ENCODE measurements around the gene CCDC201. TPM values are rescaled to one million over a fixed set of nuclear protein-coding genes. Genes with fewer than 3 reads are reported as not detected.

CCDC201 gene
- total RNA-seq, 1 donor from 2014 or later = not detected

DNA sequence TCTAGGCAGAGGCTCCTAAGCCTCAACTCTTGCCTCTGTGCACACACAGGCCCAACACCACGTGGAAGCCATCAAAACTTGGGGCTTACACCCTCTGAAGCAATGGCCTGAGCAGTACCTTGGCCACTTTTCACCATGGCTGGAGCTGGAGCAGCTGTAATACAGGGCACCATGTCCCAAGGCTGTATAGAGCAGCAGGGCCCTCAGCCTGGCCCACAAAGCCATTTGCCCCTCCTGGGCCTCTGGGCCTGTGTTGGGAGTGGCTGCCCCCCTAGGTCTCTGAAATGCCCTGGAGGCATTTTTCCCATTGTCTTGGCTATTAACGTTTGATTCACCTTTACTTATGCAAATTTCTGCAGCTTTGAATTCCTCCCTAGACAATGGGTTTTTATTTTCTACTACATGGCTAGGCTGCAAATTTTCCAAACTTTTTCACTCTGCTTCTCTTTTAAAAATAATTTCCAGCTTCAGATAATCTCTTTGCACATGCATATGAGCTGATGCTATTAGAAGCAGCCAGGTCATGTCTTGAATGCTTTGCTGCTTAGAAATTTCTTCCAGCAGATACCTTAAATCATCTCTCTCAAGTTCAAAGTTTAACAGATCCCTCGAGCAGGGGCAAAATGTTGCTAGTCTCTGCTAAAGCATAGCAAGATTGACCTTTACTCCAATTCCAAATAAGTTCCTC is 5.7 kb upstream of the CCDC201 start:
- no peak overlapping the region for H3K27ac ChIP-seq (ENCODE audit: low read depth, low read length)
- no peaks in the 10 kb centered on the region for H3K36me3 ChIP-seq (ENCODE audit: insufficient read depth, low read length)
- H3K4me2 ChIP-seq (ENCODE audit: low read length) = no peak overlapping the region
- H3K36me3 Mint-ChIP-seq (ENCODE audit: low read depth, unreplicated experiment) = peaks cover 3% of the 10 kb centered on the region
- no peak for TF ChIP-seq EZH2 (IDR thresholded peaks at IDR 0.05; ENCODE audit: insufficient read depth, low read length)
- TF ChIP-seq, protein P1, sequence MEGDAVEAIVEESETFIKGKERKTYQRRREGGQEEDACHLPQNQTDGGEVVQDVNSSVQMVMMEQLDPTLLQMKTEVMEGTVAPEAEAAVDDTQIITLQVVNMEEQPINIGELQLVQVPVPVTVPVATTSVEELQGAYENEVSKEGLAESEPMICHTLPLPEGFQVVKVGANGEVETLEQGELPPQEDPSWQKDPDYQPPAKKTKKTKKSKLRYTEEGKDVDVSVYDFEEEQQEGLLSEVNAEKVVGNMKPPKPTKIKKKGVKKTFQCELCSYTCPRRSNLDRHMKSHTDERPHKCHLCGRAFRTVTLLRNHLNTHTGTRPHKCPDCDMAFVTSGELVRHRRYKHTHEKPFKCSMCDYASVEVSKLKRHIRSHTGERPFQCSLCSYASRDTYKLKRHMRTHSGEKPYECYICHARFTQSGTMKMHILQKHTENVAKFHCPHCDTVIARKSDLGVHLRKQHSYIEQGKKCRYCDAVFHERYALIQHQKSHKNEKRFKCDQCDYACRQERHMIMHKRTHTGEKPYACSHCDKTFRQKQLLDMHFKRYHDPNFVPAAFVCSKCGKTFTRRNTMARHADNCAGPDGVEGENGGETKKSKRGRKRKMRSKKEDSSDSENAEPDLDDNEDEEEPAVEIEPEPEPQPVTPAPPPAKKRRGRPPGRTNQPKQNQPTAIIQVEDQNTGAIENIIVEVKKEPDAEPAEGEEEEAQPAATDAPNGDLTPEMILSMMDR (IDR thresholded peaks at IDR 0.05; ENCODE audit: insufficient read depth, low read depth, low read length) = no peak
- H3K9me3 Mint-ChIP-seq (ENCODE audit: unreplicated experiment) = peaks cover 12% of the 10 kb centered on the region
- no peak overlapping the region for H3K9ac ChIP-seq (ENCODE audit: low read length)
- H3K27me3 Mint-ChIP-seq (ENCODE audit: low read depth, unreplicated experiment) = peaks cover 8% of the 10 kb centered on the region
- no peak overlapping the region for H3K27ac Mint-ChIP-seq (ENCODE audit: unreplicated experiment)
- H4K20me1 ChIP-seq (ENCODE audit: insufficient read depth, low read length) = no peaks in the 10 kb centered on the region
- H3K4me3 Mint-ChIP-seq (ENCODE audit: unreplicated experiment) = no peak overlapping the region
- H3K79me2 ChIP-seq (ENCODE audit: insufficient read depth, low read length) = no peaks in the 10 kb centered on the region
- peaks cover 24% of the 10 kb centered on the region for H3K4me1 ChIP-seq (ENCODE audit: insufficient read depth, low read length)
- peaks cover 7% of the 10 kb centered on the region for H3K4me1 Mint-ChIP-seq (ENCODE audit: low read depth, unreplicated experiment)
- H3K4me3 ChIP-seq (ENCODE audit: insufficient read depth, low read depth, low read length) = no peak overlapping the region
- DNase-seq (ENCODE audit: low read depth) = no peak
- FAIRE-seq = no peak
- peaks cover 5% of the 10 kb centered on the region for H3K9me3 ChIP-seq (ENCODE audit: insufficient read depth, low read depth, low read length)
- no peak overlapping the region for H2AFZ ChIP-seq (ENCODE audit: low read depth, low read length)
- no peaks in the 10 kb centered on the region for H3K27me3 ChIP-seq (ENCODE audit: insufficient read depth, low read length)

DNA sequence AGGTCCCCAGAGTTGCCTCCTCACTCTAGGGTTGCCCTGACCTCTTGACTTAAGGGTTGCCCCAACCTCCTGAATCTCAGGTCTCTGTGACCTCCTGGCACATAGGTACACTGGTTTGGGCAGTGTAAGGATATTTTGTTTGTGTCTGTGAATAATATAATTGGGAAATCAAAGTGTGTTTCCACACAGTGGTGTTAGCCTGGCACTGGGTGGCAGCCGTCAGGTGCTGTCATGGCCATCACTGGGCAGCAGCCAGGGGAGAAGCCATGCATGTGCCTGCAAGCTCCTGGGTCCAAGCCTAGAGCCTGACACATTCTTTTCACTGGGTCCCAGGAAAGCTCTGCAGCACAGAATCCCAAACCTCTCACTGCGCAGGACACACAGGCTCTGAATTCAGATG is 3.6 kb upstream of the CCDC201 start:
- no peaks in the 10 kb centered on the region for H4K20me1 ChIP-seq (ENCODE audit: insufficient read depth, low read length)
- peaks cover 4% of the 10 kb centered on the region for H3K27me3 Mint-ChIP-seq (ENCODE audit: low read depth, unreplicated experiment)
- H3K9ac ChIP-seq (ENCODE audit: low read length) = no peak overlapping the region
- peaks cover 12% of the 10 kb centered on the region for H3K9me3 Mint-ChIP-seq (ENCODE audit: unreplicated experiment)
- no peak for TF ChIP-seq EZH2 (IDR thresholded peaks at IDR 0.05; ENCODE audit: insufficient read depth, low read length)
- TF ChIP-seq, protein P1 (IDR thresholded peaks at IDR 0.05; ENCODE audit: insufficient read depth, low read depth, low read length) = no peak
- H3K9me3 ChIP-seq (ENCODE audit: insufficient read depth, low read depth, low read length) = peaks cover 5% of the 10 kb centered on the region
- FAIRE-seq = no peak
- no peak overlapping the region for H3K27ac Mint-ChIP-seq (ENCODE audit: unreplicated experiment)
- no peak overlapping the region for H3K4me2 ChIP-seq (ENCODE audit: low read length)
- DNase-seq (ENCODE audit: low read depth) = no peak
- no peak overlapping the region for H3K4me3 ChIP-seq (ENCODE audit: insufficient read depth, low read depth, low read length)
- peaks cover 11% of the 10 kb centered on the region for H3K4me1 ChIP-seq (ENCODE audit: insufficient read depth, low read length)
- no peaks in the 10 kb centered on the region for H3K27me3 ChIP-seq (ENCODE audit: insufficient read depth, low read length)
- no peak overlapping the region for H3K27ac ChIP-seq (ENCODE audit: low read depth, low read length)
- H3K79me2 ChIP-seq (ENCODE audit: insufficient read depth, low read length) = no peaks in the 10 kb centered on the region
- no peak overlapping the region for H3K4me3 Mint-ChIP-seq (ENCODE audit: unreplicated experiment)
- no peak overlapping the region for H2AFZ ChIP-seq (ENCODE audit: low read depth, low read length)
- no peaks in the 10 kb centered on the region for H3K36me3 ChIP-seq (ENCODE audit: insufficient read depth, low read length)
- peaks cover 7% of the 10 kb centered on the region for H3K4me1 Mint-ChIP-seq (ENCODE audit: low read depth, unreplicated experiment)
- peaks cover 3% of the 10 kb centered on the region for H3K36me3 Mint-ChIP-seq (ENCODE audit: low read depth, unreplicated experiment)

Data from astrocyte (in vitro differentiated cells and primary cell).